Measurements from ENCODE around the gene BMPR1A.

GRCh38 chr10:86779220-86780017 is 23.0 kb downstream of the BMPR1A start:
- TF ChIP-seq CTCF (IDR thresholded peaks at IDR 0.05) (no peak), POLR2A (IDR thresholded peaks at IDR 0.05) (no peak)
